CD4-positive, alpha-beta T cell (primary cell): ENCODE measurements around the gene PLXNC1. TPM values are rescaled to one million over a fixed set of nuclear protein-coding genes. Genes with fewer than 3 reads are reported as not detected.
A peak's percentile ranks its signal among the peaks of the same experiment; 100 is the strongest.

Source experiments
- ATAC-seq: fragments of 200-7000 bp; cut with Tn5 transposase; one replicate; pipeline ENCODE4 v1.10.0; 2022; ENCODE audit warnings: mild to moderate bottlenecking; ENCODE audit not compliant: poor library complexity
- CTCF ChIA-PET: fragments of 350-600 bp; sonication (Branson Sonifier 250); formaldehyde crosslinking; loops from one replicate; lab custom pipeline; 2021; ENCODE audit warnings: antibody characterized with exemption, inconsistent platforms; lab: Charles Lee
- POLR2A ChIA-PET: fragments of 350-600 bp; sonication (Branson Sonifier 250); formaldehyde crosslinking; loops from one replicate; lab custom pipeline; 2021; ENCODE audit warnings: antibody characterized with exemption, inconsistent platforms; lab: Charles Lee
- DNase-seq, 14 experiments: peaks; one replicate each; pipeline ENCODE4 v3.0.0-alpha.2; 2013 to 2020; ENCODE audit warnings: mixed read lengths in 2 of 14
- H3K27ac ChIP-seq, 2 donors: one replicate each; pipeline versions ENCODE4 v1.5.1 to v1.7.0; 2013; ENCODE audit warnings: low read length in 2 of 2, low read depth in 1 of 2, mild to moderate bottlenecking in 1 of 2
- H3K27me3 ChIP-seq, 2 experiments: 1 replicate in 1 of 2; 2 replicates in 1 of 2; pipeline versions ENCODE4 v1.6.1 to v1.7.0; 2013; ENCODE audit warnings: low read length in 2 of 2, control low read depth in 1 of 2, mild to moderate bottlenecking in 1 of 2, moderate library complexity in 1 of 2; ENCODE audit not compliant: insufficient read depth in 2 of 2, control insufficient read depth in 1 of 2
- H3K36me3 ChIP-seq: one replicate; pipeline ENCODE4 v1.6.1; 2013; ENCODE audit warnings: low read length, control low read depth; ENCODE audit not compliant: insufficient read depth
- H3K4me1 ChIP-seq: one replicate; pipeline ENCODE4 v1.6.1; 2013; ENCODE audit warnings: low read length, control low read depth; ENCODE audit not compliant: insufficient read depth
- H3K4me3 ChIP-seq: one replicate; pipeline ENCODE4 v1.5.1; 2013; ENCODE audit warnings: mild to moderate bottlenecking, low read length, moderate library complexity
- H3K9me3 ChIP-seq, 2 experiments: 1 replicate in 1 of 2; 2 replicates in 1 of 2; pipeline versions ENCODE4 v1.6.1 to v1.7.0; 2013; ENCODE audit warnings: low read length in 2 of 2, mild to moderate bottlenecking in 2 of 2, control low read depth in 1 of 2, moderate library complexity in 1 of 2; ENCODE audit not compliant: control insufficient read depth in 1 of 2, insufficient read depth in 1 of 2
- H3K27ac Mint-ChIP-seq: one replicate; pipeline ENCODE4 v1.8.0; 2020; ENCODE audit warnings: mixed read lengths
- H3K27me3 Mint-ChIP-seq: one replicate; pipeline ENCODE4 v1.8.0; 2021; ENCODE audit warnings: mixed read lengths
- H3K36me3 Mint-ChIP-seq: one replicate; pipeline ENCODE4 v1.8.0; 2021; ENCODE audit warnings: low read depth, mixed read lengths
- H3K4me1 Mint-ChIP-seq: one replicate; pipeline ENCODE4 v1.8.0; 2021; ENCODE audit warnings: low read depth, mixed read lengths
- H3K4me3 Mint-ChIP-seq: one replicate; pipeline ENCODE4 v1.8.0; 2020; ENCODE audit warnings: mild to moderate bottlenecking, mixed read lengths
- H3K9me3 Mint-ChIP-seq: one replicate; pipeline ENCODE4 v1.8.0; 2020; ENCODE audit warnings: mixed read lengths
- CTCF ChIP-seq: fragments of 200-600 bp; IDR thresholded peaks from one replicate; pipeline ENCODE4 v1.8.0; 2022; ENCODE audit warnings: antibody characterized with exemption, mild to moderate bottlenecking
- intact Hi-C, 2 experiments: fragments of 100-400 bp; cut with DNase I in 1 of 2; cut with micrococcal nuclease in 1 of 2; formaldehyde crosslinking; loops; one replicate each; pipeline versions ENCODE4 v1.15.1 to v1.9.0; 2023 to 2025; cut with DNase I, micrococcal nuclease
- total RNA-seq, 174 experiments: library from RNA in 2 of 174; stranded (reverse) in 2 of 174; gene quantifications; one replicate each; pipeline ENCODE4 v1.2.3 and lab custom pipeline; 2021 to 2026

Gene PLXNC1
- total RNA-seq, 2 experiments from 2014 or later = 5.2 to 5.3 TPM

GRCh38 chr12:94150240-94151121 is 2.1 kb downstream of the PLXNC1 start:
- H3K27ac Mint-ChIP-seq = no peak overlapping the region
- peak overlapping the region; percentile 89 for H3K4me3 Mint-ChIP-seq
- TF ChIP-seq CTCF = no peak
- no peak overlapping the region for H3K27ac ChIP-seq
- DNase-seq = peak in 11 of 14 experiments; percentile 10 to 65 (median 25)
- POLR2A ChIA-PET = interaction anchor here (0.9 to 2.8 kb wide), 3 partner anchors 16 to 112 kb away, joined by 3 to 22 read pairs (median 8); no protein-coding TSS in a partner anchor
- intact Hi-C loops = no loop called here
- H3K36me3 ChIP-seq = no peaks in the 10 kb centered on the region
- H3K27me3 Mint-ChIP-seq = no peaks in the 10 kb centered on the region
- H3K27me3 ChIP-seq = no peaks in the 10 kb centered on the region
- peaks cover 29% of the 10 kb centered on the region for H3K4me1 ChIP-seq
- H3K9me3 ChIP-seq = no peaks in the 10 kb centered on the region
- CTCF ChIA-PET = interaction anchor here (0.6 to 1.4 kb wide), 2 partner anchors 55 to 567 kb away, joined by 3 to 4 read pairs; no protein-coding TSS in a partner anchor
- no peaks in the 10 kb centered on the region for H3K9me3 Mint-ChIP-seq
- no peak for ATAC-seq
- H3K36me3 Mint-ChIP-seq = no peaks in the 10 kb centered on the region
- H3K4me1 Mint-ChIP-seq = peaks cover 38% of the 10 kb centered on the region
- peak overlapping the region; percentile 57 for H3K4me3 ChIP-seq

- no peak for TF ChIP-seq CTCF
- peak overlapping the region; percentile 89 for H3K4me3 Mint-ChIP-seq
- Histone ChIP-seq H3K4me1 (peaks cover 29% of the 10 kb centered on the region), H3K27ac (no peak overlapping the region), H3K9me3 (no peaks in the 10 kb centered on the region), H3K4me3 (no peak overlapping the region), H3K27me3 (no peaks in the 10 kb centered on the region), H3K36me3 (no peaks in the 10 kb centered on the region)
- no peaks in the 10 kb centered on the region for H3K27me3 Mint-ChIP-seq
- DNase-seq (no peak), ATAC-seq (no peak)
- ChIA-PET POLR2A (no interaction called here), CTCF (interaction anchor here (0.6 to 1.7 kb wide), 2 partner anchors 17 to 29 kb away, joined by 4 read pairs; no protein-coding TSS in a partner anchor)
- peaks cover 38% of the 10 kb centered on the region for H3K4me1 Mint-ChIP-seq
- no peak overlapping the region for H3K27ac Mint-ChIP-seq
- intact Hi-C loops = no loop called here
- H3K9me3 Mint-ChIP-seq = no peaks in the 10 kb centered on the region
- no peaks in the 10 kb centered on the region for H3K36me3 Mint-ChIP-seq
Measured at GRCh38 chr12:94151582-94151981, 3.2 kb downstream of the PLXNC1 start.

GRCh38 chr12:94152292-94153078 is 4.1 kb downstream of the PLXNC1 start:
- no peaks in the 10 kb centered on the region for H3K27me3 ChIP-seq
- ChIA-PET POLR2A (no interaction called here), CTCF (interaction anchor here (0.9 to 1.7 kb wide), 2 partner anchors 12 to 18 kb away, joined by 3 to 4 read pairs; no protein-coding TSS in a partner anchor)
- Mint-ChIP-seq H3K4me3 (peak overlapping the region; percentile 89), H3K36me3 (no peaks in the 10 kb centered on the region), H3K9me3 (no peaks in the 10 kb centered on the region), H3K4me1 (peaks cover 36% of the 10 kb centered on the region), H3K27ac (no peak overlapping the region), H3K27me3 (no peaks in the 10 kb centered on the region)
- no peaks in the 10 kb centered on the region for H3K9me3 ChIP-seq
- no peak overlapping the region for H3K4me3 ChIP-seq
- TF ChIP-seq CTCF = no peak
- peak in 2 of 14 experiments; percentile 32 to 35 for DNase-seq
- intact Hi-C loops = no loop called here
- no peak overlapping the region for H3K27ac ChIP-seq
- no peaks in the 10 kb centered on the region for H3K36me3 ChIP-seq
- peaks cover 29% of the 10 kb centered on the region for H3K4me1 ChIP-seq
- no peak for ATAC-seq
